H4 (cell line): ENCODE data around the gene CPAMD8. TPM values are rescaled to one million over a fixed set of nuclear protein-coding genes. Genes with fewer than 3 reads are reported as not detected.
"Not testable (repeated sequence)": the region's sequence is repeated elsewhere in the genome, so short reads cannot be mapped to it uniquely, and the experiment has no call there.

Source experiments
- DNase-seq: peaks from one replicate; pipeline ENCODE4 v3.0.0-alpha.2; 2015; ENCODE audit warnings: low spot score
- total RNA-seq: library from RNA; depleted of rRNA; stranded (reverse); fragments of >200 nt; shearing (Covaris generic); gene quantifications from 2 replicates; pipeline ENCODE4 v1.2.3, GENCODE V29; 2014

The CPAMD8 gene
- total RNA-seq, 1 experiment from 2014 or later: not detected

DNA sequence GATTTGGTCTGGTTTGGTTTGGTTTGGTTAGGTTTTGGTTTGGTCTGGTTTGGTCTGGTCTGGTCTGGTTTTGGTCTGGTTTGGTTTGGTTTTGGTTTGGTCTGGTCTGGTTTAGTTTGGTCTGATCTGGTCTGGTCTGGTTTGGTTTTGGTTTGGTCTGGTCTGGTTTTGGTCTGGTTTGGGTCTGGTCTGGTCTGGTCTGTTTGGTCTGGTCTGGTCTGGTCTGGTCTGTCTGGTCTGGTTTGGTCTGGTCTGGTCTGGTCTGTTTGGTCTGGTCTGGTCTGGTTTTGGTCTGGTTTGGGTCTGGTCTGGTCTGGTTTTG, 151.7 kb downstream of the CPAMD8 start:
- DNase-seq: not testable (repeated sequence)

DNA sequence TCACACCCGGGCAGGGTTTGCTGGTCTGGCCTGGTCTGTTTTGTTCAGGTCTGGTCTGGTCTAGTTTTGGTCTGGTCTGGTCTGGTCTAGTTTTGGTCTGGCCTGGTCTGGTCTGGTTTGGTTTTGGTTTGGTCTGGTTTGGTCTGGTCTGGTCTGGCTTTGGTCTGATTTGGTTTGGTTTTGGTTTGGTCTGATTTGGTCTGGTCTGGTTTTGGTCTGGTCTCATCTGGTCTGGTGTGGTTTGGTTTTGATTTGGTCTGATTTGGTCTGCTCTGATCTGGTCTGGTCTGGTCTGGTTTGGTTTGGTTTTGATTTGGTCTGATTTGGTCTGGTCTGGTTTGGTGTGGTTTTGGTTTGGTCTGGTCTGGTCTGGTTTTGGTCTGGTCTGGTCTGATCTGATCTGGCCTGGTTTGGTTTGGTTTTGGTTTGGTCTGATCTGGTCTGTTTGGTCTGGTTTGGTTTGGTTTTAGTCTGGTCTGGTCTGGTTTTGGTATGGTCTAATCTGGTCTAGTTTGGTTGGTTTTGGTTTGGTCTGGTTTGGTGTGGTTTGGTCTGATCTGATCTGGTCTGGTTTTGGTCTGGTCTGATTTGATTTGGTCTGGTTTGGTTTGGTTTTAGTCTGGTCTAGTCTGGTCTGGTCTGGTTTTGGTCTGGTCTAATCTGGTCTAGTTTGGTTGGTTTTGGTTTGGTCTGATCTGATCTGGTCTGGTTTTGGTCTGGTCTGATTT, 152.2 kb downstream of the CPAMD8 start:
- no peak for DNase-seq

DNA sequence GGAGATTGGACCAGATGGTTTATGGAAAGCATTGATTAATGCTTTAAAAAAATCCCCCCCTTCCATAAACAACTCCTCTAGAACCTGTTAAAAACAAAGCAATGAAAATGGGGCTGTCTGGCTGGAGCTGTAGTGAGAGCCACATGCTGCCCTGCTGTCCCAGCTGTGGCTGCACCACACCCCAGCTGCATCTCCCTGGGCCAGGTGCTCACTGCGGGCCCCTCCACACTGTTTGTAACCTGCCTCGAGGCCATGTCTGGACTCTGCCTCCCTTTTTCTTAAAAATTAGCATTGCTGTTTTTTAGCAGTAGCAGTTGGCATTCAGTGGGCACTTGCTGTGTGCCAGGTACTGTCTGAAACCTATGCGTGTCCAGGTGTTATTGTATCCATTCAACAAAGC, 153.0 kb downstream of the CPAMD8 start:
- no peak for DNase-seq

DNA sequence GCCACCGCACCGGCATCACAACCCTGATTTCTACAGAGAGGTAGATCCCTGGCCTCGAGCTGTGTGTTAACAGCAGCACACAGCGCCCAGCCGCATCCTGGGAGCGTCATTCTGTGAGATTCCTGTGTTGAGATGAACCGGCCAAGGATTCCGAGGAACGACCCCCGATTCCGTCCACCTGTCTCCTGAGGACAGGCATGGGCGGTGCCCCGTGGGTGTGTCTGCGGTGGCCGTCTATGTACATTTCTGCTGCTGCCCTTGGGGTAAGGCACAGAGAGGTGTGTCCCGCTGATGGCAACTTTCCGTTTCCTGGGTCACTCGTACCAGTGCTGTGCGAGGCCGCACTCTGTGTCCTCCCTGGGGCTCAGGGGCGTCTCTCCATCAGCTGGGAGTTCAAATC, 153.9 kb downstream of the CPAMD8 start:
- no peak for DNase-seq

DNA sequence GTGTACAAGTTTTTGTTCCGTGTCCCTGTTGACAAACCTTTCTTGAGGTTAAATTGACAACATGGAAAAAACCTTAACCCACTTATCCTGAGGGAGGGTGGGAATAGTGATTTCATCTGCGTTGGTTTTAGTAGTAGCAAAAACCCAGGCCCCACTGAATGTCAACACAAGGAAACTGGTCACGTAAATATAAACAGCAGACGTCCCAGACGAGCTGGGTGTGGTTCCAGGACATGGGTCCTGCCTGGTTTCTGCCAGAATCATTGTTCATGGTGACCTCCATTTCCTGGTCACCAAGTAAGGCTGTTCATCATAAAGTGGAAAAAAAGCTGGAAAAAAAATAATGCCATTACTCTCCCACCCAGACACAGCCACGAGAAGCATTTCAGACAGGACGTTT, 154.7 kb downstream of the CPAMD8 start:
- DNase-seq: no peak

DNA sequence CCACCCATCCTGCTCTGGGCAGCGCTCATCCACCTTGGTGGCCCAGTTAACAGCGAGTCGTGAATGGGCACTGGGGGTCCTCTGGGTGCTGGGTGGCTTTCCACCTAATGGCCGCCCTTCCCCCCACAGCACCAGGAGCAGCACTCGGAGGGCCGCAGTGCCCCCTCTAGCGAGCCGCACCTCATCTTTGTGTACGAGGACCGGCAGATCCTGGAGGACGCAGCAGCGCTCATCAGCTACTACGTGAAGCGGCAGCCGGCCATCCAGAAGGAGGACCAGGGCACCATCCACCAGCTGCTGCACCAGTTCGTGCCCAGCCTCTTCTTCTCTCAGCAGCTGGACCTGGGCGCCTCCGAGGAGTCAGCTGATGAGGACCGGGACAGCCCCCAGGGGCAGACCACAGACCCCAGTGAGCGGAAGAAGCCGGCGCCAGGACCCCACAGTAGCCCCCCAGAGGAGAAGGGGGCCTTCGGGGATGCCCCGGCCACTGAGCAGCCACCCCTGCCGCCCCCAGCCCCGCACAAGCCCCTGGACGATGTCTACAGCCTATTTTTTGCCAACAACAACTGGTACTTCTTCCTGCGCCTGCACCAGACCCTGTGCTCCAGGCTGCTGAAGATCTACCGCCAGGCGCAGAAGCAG, 157.2 kb downstream of the CPAMD8 start:
- DNase-seq: no peak

DNA sequence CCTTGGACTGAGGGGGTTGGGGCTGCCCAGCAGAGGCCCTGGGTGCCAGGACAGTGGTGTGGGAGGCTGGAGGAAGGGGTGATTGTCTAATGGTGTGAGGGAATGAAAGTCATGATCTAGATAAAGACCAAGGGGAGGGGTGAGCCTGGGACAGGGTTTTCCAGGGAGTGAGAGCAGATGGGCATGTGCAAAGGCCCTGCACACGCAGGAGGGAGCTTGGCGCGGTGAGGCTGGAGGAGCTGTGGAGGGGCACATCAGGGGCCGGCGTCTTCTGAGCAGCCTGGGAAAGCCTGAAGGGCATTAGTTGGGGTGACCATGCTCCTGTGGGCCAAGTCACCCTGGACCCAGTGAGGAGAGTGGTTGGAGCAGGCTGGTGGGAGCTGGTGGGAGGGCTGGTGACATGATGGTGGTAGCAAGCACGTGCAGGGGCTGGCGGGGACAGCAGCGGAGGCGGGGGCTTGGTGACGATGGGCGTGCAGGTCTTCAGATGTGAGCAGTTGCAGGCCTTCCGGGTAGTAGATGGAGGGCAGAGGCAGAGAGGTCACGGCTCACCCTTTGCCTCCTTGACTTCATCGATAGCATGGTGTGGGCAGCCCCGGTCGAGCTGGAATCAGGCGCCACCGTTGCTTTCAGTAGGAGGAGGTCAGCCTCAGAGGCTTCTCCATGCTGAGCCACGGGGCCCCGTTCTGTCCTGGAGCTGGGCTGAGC, 158.0 kb downstream of the CPAMD8 start:
- no peak for DNase-seq

DNA sequence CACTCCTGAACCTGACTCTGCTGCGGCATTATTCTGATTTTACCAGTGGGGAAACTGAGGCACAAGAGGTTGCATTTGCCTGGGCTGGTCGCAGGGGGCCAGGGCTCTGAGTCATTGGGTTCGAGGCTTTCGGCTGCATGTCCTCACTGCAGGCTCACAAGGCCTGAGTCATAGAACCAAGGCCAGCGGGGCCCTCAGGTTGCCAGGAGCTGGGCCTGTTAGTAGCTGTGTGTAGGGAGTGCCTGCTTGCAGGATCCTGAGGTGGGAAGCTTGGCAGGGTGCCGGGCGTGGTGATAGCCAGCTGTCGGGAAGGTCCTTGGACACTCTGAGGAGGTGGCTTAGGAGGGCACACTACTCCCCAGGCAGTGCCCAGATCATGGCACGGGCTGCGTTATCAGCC, 159.4 kb downstream of the CPAMD8 start:
- no peak for DNase-seq

DNA sequence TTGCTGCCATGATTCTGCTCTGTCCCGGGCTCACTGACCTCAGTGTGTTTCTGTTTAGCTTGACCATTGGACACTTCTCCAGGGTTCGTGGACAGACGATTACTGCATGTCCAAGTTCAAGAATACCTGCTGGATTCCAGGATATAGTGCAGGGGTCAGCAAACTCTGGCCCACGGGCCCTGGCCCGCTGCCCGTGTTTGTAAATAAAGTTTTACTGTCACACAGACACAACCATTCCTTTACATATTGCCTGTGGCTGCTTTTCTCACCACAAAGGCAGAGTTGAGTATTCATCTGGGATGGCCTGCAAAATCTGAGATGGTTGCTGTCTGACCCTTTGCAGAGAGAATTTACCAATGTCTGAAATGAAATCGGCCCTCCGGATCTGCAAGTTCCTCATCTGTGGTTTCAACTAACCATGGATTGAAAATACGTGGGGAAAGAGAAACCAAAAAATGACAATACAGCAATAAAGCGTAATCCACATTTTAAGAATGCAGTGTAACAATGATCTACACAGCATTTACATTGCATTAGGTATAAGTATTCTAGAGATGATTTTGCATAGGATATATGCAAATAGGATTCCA, 163.7 kb downstream of the CPAMD8 start:
- no peak for DNase-seq

DNA sequence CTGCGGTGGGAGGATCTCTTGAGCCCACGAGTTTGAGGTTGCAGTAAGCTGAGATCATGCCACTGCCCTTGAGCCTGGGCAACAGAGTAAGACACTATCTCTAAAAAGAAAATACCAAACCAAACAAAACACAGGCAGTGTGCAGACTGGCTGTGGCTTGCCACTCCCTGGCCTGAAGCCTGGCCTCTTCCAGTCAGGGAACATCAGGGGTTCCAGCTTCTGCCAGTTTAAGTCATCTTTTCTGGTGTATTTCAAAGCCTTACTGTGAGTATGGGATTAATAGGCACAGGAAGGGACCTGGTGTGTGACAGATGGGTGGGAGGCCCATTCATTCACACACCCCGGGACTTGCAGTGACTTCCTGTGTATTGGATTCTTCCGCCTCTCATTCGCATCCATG, 164.8 kb downstream of the CPAMD8 start:
- DNase-seq: no peak

DNA sequence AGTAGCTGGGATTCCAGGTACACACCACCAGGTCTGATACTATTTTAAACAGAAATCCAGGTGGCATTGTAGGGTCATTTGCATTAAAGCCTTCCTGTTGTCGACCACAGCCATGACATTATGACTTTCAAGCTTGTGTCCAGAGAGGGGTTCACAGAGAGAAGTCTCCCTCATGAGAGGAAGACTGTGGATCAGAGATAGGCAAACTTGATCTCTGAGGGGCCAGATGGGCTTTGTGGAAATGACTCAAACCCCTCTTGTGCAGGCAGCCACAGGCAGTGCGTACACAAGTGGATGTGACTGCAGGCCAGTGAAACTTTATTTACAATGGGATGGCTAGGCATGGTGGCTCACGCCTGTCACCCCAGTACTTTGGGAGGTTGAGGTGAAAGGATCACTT, 165.6 kb downstream of the CPAMD8 start:
- DNase-seq: no peak

DNA sequence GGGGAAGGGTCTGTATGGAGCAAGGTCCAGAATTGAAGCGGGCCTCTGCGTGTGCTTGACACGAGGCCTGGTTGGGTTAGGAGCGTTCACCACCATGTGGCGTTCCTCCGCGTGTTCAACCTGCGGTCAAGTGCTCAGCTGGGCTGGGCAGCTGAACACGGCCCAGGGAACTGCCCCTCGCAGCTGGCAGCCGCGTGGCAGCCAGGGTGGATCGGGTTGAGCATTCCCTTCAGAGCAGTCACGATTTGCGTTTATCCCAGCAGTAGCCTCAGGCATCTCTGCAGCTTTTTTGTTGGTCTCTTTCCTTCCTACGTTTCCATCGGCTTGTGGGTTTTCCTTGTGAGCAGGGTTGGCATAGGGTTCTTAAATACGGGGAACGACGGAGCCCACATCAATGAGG, 166.5 kb downstream of the CPAMD8 start:
- no peak for DNase-seq

DNA sequence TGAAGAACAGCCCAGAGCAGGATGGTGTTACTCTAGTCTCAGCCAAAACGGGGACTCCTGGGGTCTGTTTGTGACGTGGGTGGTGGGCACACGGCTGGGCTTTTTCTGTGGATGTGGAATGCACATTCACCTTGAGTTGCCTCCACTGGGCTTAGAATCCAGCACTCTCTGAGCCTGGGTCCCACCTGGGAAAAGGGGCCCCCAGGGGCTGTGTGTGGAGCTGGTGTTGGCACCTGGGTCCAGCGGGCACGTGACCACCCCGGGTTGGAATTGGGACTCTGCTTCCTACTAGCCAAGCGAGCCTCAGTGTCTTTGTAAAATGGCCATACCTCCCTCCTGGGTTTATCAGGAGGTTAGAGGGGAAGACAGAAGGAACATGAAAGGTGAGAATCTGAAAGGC, 167.0 kb downstream of the CPAMD8 start:
- no peak for DNase-seq

DNA sequence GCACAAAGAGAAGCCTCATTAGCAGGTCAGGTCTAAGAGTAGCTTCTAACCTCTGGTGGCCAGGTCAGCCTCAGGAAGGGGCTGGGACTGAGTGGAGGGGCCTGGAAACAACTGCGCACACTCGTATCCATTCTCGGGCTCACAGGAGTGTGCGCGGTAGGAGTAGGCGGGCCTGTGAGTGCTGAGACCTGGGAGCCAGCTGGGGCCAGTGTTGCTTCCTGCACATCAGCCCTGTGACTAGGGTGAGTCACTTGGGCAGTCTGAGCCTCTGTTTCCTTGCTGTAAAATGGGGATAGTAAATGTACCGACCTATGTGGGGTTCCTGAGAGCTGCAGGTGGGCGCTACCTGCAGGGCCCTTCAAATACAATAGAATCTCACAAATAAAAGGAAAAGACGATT, 170.5 kb downstream of the CPAMD8 start:
- DNase-seq: no peak

DNA sequence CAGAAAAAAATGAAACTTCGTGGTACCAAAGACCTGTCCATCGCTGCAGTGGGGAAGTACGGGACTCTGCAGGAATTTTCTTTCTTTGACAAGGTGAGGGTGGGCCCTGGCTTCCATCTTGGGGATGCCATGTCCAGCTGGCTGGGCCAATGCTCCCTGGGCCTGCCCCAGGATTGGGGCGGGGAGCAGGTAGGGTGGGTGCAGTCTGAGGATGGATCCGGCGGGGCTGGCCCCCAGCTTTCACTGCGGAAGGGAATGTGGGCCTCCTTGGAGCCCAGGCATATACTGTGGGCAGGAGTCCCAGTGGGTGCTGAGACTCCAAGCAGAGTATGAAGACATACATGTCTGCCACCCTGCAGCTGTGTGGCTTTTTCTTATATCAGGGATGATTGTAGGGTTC, 173.5 kb downstream of the CPAMD8 start:
- no peak for DNase-seq

DNA sequence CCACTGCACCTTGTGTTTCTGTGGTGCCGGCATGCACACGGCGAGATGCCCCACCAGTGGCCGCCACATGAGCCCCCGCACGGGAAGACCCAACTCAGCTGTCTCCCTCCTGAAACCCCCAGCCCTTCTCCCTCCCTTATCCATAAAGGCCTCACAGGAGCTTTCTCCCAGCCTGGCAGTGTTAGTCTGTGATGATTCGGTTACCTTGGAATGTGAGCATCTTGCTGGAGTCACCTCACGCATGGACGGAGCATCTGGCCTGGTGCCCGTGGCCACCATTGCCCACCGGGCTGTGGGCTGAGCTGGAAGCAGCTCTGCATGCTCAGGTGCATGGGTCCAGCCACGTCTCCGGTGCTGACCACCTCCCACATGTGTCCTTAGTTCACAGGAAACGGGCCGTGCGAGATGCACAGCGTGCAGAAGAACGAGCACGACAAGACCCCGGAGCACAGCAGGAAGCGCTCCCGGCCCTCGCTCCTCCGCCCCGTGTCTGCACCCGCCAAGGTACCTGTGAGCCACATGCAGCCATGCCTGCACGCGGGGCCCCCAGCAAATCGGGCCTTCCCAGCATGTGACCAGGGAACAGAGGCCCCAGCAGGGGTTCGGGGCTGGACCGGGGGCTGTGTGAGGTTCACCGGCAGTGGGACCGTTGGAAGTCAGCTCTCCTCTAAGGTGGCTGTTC, 175.4 kb downstream of the CPAMD8 start:
- no peak for DNase-seq

DNA sequence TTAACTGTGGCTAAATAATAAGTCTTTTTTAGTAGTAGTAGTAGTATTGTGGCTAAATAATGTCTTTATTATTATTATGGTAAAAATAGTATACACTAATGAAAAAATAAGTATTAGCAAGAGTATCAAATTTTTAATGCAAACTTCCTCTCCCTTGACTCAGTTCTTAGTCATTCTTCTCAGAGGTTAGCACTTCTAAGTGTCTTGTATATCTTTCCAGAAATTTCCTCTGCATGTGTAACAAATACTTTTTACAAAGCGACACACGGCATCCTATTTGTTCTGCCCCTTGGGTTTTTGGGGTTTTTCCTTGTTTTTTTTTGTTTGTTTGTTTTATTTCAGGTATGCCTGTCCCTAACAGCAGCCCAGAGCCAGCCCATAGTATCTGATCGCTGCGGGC, 176.5 kb downstream of the CPAMD8 start:
- no peak for DNase-seq

DNA sequence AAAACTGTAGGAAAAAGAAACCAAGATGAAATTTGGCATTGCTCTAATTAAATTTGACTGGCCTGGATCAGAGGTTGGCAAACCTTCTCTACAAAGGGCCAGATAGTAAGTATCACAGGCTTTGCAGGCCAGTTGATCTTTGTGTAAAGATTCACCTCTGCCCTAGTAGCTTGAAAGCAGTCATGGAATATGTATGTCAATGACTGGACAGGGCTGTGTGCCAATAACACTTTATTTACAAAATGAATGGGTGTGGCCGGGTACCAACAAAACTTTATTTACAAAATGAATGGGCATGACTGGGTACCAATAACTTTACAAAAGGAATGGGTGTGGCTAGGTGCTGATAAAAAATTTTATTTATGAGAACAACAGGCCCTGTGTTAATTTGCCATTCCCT, 177.4 kb downstream of the CPAMD8 start:
- no peak for DNase-seq

DNA sequence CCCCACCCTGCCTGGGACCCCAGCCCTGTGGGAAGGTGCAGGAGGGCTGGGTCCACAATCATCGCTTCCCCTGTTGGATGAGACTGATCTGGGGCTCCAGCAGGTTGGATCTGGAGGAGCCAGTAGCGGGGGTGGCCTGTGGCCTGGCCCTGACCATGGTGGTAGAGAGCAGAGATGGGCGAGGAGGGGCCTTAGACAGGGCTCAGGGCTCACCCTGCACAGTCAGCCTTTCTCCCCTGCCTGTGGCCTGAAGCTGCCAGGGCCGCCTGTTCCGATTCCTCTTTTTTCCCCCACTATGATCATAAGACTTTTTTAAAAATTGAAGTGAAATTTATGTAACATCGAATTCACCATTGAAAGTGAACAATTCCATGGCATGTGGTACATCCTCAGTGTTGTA, 179.2 kb downstream of the CPAMD8 start:
- DNase-seq: no peak

DNA sequence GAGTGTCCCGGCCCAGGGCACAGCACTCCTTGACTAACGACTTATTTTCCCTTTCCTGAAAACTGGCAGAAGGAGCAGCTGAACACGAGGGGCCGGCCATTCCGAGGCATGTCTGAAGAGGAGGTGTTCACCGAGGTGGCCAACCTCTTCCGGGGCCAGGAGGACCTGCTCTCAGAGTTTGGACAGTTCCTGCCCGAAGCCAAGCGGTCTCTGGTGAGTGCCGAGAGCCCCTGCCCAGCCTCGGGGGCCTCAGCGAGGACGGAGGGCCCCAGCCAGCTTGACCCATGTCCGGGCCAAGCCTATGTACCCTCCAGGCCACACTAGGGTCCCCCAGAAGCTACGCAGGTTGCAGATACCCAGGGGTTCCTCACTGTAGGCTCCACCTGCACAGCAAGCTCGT, 179.7 kb downstream of the CPAMD8 start:
- DNase-seq: no peak
